NCI-H345 treated with DMSO at 0.1 percent for 48 hours (cell line): ENCODE results near the gene CTNNA3.

Experiments used
- DNase-seq: peaks from one replicate; lab custom pipeline; 2025; ENCODE audit not compliant: unreplicated experiment; lab: John Stamatoyannopoulos, UW

The CTNNA3 gene

DNA sequence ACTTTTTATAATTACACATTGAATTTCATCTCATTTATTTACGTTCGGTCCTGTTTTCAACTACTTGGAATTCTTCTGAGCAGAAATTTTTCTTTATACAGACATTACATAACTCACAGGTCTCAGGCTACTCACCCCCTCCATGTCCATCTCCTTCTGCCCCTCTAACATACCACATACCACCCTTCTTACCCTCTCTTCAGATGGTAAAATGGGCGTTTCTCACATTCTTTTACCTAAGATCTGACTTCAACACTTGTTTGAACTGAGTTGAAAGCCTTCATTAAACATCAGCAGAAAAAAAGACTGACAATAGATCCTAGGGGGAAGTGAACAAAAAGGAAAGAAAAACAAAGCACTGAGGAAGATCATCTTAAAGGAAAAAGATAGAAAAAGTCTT lies 309.7 kb downstream of the CTNNA3 start:
- no peak for DNase-seq

DNA sequence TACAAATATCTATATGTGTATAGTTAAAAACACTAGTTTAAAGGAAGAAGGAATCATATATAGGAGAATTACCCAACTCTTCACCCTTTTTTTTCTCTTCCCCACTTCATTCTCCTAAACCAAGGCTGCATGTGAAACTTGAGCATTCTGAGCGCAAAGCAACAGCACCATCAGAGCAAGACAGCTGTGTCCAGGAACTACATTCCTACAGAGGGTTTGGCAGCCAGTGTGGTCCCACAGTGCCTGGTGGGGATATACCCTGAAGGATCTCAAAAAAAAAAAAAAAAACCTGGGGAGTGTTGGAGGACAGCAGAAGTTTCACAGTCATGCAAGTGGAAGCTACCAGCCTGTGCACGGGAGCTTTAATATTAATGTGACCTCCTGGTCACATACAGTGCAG lies 310.4 kb downstream of the CTNNA3 start:
- no peak for DNase-seq

DNA sequence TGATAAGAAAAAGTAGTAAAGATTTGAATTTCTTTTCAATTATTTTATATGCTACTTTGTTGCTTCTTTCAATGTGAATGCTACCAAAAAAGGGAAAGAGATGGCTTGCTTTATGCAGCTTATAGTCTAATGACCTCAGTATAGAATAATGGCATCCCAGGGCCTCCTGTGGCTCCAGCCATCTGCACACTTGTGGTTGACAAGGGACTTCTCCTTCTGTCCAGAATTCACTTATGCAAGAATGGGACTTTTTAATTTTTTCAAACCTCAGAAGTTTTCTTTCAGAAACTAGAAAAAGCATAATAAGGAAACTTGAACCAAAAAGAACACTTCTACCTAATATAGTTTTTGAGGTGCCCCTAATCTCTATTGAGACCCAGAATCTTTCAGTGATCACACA lies 310.9 kb downstream of the CTNNA3 start:
- DNase-seq = no peak

DNA sequence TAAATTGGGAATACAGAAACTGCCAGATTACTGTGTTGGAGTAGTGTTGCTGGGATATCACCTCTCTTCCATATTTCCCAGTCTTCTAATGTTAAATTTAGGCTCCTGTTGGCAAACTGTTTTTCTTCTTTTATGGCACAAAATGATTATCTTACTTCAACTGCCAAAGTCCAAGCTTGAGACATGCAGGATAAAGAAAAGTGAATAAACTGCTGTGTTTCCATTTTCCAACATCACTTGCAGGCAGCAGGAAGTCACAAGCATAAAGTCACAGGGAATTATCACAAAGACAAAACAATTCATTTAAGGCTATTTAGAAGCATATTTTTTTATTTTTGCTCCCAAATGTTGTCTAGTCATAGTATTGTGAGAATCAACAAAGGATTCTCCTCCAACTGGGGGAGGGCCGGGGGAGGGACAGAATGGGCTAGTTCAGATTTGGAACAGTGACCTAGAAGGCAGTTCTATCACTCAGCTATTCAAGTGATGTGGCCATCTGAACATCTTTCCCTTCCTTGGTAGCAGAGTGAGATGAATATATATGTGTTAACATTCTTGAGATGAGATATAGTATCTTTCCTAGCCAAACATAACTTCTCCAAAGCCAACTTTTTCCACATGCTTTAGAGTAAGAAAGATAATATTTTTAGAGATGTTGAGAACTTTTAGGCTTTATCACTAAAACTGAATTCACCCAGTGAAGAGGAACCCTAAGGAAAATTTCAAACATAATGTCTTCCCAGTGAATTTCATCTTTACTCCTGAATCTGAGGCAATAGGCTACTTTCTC lies 364.7 kb downstream of the CTNNA3 start:
- no peak for DNase-seq

DNA sequence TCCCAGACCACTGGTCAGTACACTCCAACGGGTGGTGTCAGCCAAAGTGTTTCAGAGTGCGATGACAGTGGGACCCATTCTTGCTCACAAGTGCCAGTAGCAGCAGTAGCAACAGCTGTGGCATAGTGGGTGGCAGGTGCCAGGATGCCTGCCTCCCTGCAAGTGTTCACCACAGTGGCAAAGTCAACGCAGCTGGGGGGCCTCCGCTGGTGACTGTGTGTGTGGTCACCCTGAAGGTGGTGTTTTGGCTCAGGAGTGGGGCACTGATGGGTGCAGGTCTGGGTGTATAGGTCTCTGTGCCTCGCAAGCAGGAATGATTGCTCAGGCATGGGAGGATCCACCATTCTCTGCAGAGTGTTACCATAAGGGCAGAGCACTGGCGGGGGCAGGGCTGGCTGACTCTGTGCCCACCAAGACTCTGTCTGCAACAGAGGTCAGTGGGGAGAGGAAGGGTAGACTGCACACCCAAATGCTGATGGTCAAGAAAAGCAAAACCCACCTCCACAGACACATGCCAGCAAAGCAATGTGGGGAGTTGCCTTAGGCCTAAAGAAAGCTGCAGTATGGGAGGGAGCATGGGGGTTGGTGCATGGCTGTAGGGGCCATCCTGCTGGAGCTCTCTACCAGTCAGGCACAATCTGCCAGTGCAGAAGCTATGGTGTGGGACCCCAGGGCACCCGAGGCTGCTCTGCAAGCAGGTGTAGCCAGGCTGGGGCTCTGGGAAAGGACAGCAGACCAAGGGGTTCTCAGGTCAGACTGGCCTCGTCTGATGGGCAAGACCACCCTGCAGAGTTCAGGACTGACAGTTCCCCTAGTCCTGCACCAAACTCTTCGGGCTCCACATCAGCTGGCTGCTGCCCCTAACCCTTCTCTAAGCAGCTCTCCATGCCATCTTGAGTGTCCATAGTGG lies 368.1 kb downstream of the CTNNA3 start:
- DNase-seq = no peak

DNA sequence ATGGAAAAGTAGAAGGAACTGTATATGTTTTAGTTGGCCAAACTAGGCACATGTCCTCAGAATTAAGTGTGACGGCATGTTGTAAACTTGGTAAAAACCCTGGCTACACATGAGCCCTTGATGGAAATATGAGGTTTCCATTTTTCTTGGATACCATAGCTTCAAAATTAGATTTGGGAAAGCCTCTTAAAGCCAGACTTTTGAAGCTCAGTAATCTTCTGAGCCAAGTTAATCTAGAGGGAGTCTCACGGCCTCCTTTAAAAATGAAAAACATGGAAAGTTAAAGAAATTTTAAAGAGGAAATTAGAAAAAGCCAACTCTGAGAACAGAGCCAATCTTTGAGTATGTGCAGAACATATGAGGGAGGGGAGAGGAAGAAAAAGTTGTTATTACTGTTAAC lies 376.0 kb downstream of the CTNNA3 start:
- DNase-seq = no peak

DNA sequence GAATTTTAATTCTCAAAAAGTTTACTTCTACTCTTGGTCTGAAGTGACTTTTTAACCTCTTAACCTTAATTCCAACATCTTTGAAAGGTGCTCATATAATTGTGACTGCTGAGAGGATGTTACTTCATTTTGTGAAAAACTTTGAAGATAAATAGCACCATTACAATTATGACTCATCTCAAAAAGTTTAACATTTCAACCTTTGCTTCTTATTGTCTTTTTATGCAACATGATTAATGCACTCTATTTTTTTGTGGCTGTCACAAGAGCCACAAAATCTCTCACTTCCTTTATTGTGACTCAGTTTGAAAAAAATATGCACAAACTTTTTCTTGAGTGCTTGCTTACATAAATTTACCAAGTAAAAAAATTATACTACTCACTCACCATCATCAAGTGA lies 387.1 kb downstream of the CTNNA3 start:
- no peak for DNase-seq

DNA sequence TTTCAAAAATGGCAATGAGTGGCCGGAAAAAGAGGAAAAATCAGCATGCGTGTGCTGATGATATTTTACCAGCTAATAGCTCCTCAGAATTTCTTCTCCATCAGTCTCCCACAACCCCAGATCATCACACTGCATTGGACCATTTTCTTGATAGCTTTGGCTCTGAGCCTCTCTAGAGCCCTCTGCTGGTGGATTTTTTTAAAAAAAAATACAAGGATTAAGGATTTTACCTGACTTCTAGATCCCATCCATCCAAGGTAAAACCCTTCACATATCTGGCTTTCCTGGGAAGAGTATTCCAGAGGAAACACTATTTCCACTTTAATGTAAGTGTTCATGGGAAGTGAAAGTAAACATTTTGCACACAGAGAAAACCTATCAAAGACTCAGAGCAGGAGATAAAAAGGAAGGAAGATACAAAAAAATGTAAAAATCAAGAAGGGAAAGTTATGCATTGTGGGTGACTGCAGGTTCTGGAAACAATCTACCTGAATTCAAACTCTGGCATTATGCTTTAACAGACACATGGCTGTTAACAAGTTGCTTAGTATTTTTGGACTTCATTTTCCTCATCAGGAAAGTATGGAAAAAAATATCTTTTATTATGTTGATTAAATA lies 389.3 kb downstream of the CTNNA3 start:
- no peak for DNase-seq

DNA sequence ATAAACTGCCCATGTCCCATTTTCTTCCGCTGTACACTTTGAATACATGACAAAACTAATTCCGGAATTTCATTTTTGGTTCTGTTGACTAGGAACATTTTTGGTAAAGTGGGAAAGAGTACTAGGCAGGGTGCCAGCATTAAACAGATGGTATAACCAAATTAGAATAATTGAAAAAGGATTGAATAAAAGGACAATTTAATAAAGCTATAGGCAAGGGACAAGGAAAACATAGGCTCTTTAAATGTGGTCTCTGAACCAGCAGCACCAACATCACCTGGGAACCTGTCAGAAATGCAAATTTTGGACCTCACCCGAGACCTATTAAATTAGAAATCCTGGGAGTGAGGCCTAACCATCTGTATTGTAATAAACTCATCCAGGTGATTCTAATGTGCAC lies 393.3 kb downstream of the CTNNA3 start:
- DNase-seq = no peak

DNA sequence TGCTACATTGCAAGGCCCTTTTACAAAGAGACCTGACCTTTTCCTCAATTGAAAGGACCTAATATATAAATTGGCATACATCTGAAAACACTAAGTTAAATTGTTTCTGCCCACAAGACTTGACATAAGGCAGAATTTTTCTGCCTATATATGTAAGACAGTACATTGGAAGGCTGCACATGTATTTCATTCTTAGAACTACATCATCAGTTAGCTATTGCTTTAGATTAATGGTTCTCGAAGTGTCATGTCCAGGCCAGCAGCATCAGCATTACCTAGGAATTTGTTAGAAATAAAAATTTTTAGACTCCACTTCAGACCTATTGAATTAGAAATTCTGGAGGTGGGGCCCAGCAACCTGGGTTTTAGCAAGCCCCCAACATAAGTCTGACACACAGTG lies 396.2 kb downstream of the CTNNA3 start:
- DNase-seq = no peak

DNA sequence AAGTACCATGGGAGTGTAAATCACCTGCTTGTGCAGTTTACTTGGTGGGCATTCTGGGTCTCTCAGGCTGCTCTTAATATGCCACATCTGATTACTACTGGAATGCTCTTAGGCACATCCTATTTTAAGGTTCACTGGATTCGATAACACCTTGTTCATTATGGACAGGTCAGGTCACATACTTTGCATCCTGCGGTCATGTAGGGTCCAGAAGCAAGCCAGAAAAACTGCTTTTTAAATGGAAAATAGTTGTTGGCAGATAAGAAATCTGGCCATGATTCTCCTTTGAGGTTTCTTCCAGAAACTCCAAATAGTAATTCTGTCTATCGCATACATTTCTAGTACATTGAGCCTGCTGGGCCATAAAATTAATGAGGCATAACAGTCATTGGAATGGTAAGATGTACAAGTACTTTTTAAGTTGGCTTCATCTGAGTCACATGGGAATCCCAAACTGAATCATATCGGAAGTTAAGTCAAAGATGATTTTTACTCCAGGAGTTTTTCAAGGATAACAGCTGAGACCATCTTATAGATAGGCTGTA lies 398.3 kb downstream of the CTNNA3 start:
- no peak for DNase-seq

DNA sequence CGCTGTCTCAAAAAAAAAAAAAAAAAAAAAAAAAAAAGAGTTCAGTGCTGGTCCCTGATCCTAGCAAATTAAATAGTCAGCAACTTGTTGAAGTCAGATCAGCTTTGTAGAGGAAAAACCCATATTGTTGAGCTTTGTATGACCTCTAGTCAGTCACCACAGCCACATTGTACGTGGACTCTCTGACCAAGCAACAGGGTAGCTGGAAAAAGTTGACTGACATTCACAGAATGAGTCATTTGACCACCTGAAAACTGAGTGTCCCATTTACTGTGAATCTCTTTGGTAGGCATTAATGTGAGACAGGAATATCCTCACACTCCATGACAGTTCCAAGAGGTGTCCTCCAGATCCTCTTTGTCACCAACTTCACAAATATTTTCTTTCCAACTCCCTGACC lies 399.1 kb downstream of the CTNNA3 start:
- DNase-seq = no peak

DNA sequence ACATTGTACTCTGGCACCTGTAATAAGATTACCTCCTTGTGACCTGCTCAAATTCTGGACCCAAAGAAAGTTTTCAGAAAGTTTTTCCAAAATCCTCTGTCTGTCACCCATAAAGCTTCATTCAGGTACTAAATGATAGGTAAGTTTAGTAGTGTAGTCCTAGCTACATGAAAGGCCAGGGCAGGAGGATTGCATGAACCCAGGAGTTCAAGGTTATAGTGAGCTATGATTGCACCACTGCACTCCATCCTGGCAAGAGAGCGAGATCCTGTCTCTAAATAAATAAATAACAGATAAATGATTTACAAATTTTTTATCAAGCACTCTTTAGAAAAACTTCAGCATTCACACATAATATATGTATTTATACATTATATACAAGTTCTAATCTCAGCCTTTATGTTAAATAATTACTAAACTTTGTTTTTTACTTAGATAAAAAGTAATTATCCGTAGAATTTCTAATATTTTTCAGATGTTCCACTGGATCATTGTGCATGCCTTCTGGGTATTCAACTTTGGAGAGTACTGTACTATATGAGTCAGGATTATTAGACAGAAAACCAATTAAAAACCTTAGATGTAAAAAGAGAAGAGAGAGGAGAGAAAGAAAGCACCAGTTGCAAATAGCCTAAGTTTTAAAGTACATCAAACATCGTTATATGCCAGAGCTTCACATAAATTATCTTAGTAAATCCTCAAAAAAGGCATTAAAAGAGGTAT lies 407.1 kb downstream of the CTNNA3 start:
- DNase-seq = no peak

DNA sequence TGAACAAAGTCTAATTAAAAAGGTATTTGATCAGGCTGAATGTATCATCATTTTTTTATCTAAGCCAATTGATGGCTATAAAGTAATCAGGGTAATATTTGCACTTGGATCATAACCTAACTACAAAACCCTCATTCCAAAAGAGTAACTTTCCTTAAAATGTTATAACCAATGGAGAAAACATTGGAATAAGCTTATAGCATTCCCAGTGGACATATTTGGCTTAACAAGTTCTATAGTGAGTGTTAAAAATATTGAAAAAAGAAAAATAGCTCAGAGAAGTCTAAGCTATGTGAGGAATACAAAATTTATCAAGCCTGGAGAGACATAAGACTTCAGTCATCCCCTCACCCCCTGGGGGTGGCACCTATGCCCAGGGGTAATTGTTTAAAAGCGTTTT lies 411.4 kb downstream of the CTNNA3 start:
- no peak for DNase-seq

DNA sequence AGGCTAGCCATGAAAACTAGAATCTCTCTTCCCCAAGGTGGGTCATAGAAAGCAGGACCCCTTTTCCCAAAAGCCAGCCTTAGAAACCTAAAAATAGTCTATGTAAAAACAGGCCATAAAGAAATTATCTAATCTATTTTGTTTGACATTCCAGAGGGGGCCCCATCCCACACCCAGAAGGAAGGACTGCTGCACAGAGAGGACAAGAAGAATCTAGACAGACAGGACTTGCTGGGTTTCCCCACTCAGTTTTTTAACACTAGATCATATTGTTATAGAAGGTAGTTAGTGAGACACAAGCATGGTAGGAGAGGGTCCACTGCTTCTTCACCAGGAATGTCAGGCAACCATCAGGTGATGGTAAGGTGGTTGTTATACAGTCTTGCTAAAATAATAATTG lies 413.1 kb downstream of the CTNNA3 start:
- no peak for DNase-seq

DNA sequence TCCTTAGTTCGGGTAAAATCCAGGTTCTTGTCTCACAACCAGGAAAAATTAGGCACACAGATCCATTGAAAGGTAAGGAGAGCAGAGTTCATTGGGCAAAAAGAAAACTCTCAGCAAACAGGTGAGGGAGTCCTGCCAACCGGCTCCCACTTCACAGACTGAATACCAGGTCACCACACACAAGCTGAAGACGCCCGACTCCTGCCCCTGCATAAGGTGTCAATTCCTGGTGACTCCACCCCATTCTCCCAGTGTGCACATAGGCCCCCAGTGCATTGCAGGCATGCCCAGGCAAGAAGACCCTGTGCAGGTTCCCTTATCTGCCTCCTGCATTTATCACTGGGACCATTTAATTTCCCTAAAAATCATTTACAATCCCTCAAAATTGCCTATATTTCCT lies 415.6 kb downstream of the CTNNA3 start:
- DNase-seq = no peak

DNA sequence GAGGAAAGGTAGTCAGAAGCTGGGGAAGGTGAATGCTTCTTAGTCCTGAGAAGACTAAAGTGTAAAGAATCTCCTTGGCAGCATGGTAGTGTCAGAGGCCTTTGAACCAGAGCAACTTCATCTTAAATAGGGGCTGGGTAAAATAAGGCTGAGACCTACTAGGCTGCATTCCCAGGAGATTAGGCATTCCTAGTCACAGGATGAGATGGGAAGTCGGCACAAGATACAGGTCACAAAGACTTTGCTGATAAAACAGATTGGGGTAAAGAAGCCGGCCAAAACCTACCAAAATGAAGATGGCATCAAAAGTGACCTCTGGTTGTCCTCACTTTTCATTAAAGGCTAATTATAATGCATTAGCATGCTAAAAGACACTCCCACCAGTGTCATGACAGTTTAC lies 418.6 kb downstream of the CTNNA3 start:
- no peak for DNase-seq

DNA sequence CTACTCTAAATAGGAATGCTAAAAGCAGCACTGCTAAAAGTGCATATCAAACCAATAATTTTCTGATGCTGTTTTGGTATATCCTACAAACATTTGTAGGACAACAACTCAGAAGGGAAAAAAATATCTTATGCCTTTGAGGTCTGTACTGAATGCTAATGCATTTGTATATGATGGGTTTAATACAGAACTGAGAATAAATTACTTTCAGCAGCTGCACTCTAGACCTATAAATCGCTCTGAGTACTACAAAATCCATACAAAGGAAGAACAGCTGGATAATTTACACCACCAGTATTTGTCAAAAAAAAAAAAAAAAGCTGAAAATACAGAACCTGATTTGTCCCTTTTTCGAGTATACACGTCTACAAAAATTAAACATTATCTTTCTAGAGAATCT lies 426.2 kb downstream of the CTNNA3 start:
- no peak for DNase-seq

DNA sequence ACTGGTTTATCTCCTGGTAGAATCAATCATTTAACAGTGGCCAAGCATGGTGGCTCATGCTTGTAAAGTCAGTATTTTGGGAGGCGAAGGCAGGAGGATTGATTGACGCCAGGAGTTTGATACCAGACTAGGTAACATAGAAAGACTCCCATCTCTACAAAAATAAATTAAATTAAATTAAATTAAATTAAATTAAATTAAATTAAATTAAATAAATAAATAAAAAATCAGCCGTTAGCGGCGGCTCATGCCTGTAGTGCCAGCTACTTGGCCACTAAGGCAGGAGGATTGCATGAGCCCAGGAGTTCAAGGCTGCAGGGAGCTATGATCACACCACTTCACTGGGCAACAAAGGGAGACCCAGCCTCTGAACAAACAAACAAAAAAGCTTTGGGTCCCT lies 427.8 kb downstream of the CTNNA3 start:
- no peak for DNase-seq

DNA sequence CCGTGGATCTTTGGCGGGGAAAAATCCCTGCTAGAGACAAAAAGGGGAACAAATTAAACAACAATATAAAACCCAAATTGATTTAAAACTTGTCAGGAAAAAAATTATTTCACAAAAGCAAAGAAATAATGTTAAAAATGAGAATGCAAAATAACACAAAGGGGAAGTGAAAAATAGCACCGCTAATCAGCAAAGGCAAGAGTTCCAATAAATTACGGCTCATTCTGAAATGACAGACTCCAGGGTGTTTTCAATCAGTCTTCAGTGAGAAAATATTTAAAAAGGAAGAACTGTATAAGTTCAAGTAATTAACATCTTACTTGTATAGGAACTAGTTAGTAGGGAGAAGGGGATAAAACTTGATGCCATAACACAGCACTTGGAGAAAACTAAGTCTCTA lies 433.3 kb downstream of the CTNNA3 start:
- no peak for DNase-seq

DNA sequence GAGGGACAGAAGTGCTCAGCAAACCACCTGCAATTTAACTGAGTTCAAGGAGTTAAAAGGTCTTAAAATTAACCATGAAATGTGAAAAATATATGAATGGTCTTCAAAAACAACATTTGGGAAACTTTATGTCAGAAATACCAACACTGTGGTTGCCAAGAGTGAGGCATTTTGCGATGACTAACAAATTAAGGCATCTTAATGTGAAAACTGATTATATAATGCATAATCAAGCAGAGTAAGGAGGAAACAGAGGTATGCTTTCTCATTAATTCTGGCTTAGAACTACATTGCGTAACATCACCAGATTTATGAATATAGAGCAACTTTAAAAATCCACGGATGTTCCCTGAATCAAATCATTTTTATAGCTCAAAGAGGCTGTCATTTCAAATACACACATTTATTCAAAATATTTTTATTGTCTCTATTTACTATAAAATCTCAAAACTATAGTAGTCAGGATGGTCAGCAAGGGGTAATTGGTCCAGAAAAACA lies 434.6 kb downstream of the CTNNA3 start:
- DNase-seq = no peak
